ENCODE data around the gene LTV1. TPM values are rescaled to one million over a fixed set of nuclear protein-coding genes. Genes with fewer than 3 reads are reported as not detected.

The LTV1 gene
- total RNA-seq, 3 donors from 2014 or later, result 91.5 to 98.9 (median 96.2) TPM

GRCh38 chr6:143894655-143895054, 51.5 kb downstream of the LTV1 start:
- ATAC-seq, result no peak

GRCh38 chr6:143896126-143896860, 53.2 kb downstream of the LTV1 start:
- no peak for ATAC-seq
- no peaks in the 10 kb centered on the region for H3K4me1 Mint-ChIP-seq (ENCODE audit: low read depth)
- H3K4me3 Mint-ChIP-seq, result no peak overlapping the region
- no peaks in the 10 kb centered on the region for H3K9me3 Mint-ChIP-seq
- DNase-seq, result no peak
- no peaks in the 10 kb centered on the region for H3K27me3 Mint-ChIP-seq (ENCODE audit: low read depth)
- H3K36me3 Mint-ChIP-seq (ENCODE audit: insufficient read depth), result no peaks in the 10 kb centered on the region

More at GRCh38 chr6:143894655-143895054, 51.5 kb downstream of the LTV1 start:
- Mint-ChIP-seq H3K36me3 (ENCODE audit: insufficient read depth) (no peaks in the 10 kb centered on the region), H3K4me3 (no peak overlapping the region), H3K9me3 (no peaks in the 10 kb centered on the region), H3K4me1 (ENCODE audit: low read depth) (no peaks in the 10 kb centered on the region), H3K27me3 (ENCODE audit: low read depth) (no peaks in the 10 kb centered on the region)
- no peak for DNase-seq

DNA sequence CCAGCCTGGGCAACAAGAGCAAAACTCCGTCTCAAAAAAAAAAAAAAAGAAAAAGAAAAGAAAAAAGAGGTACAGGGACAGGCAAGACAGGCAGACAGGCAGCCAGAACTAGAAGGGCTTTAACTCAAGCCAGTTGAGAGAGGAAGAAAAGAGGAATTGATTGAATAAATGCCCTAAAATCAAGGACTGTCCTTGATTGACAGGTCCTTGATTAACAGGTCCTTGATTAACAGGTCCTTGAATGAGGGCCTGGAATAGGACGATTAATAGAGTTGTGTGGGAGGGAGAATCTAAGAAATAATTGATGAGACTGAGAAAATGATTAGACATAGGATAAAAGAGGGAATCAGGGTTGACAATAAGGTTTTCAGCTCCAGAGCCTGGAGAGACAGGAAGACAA, 57.2 kb downstream of the LTV1 start:
- no peaks in the 10 kb centered on the region for H3K9me3 Mint-ChIP-seq
- peaks cover 9% of the 10 kb centered on the region for H3K4me1 Mint-ChIP-seq (ENCODE audit: low read depth)

GRCh38 chr6:143901885-143902750, 59.0 kb downstream of the LTV1 start:
- peaks cover 9% of the 10 kb centered on the region for H3K4me1 Mint-ChIP-seq (ENCODE audit: low read depth)
- H3K4me3 Mint-ChIP-seq, result no peak overlapping the region
- no peaks in the 10 kb centered on the region for H3K27me3 Mint-ChIP-seq (ENCODE audit: low read depth)
- no peaks in the 10 kb centered on the region for H3K36me3 Mint-ChIP-seq (ENCODE audit: insufficient read depth)
- H3K9me3 Mint-ChIP-seq, result no peaks in the 10 kb centered on the region
- DNase-seq, result no peak
- ATAC-seq, result peak; percentile 78 to 80

More for the DNA sequence above, 57.2 kb downstream of the LTV1 start:
- no peak for DNase-seq
- H3K4me3 Mint-ChIP-seq, result no peak overlapping the region
- H3K36me3 Mint-ChIP-seq (ENCODE audit: insufficient read depth), result no peaks in the 10 kb centered on the region
- no peaks in the 10 kb centered on the region for H3K27me3 Mint-ChIP-seq (ENCODE audit: low read depth)
- no peak for ATAC-seq

GRCh38 chr6:143902827-143903226, 59.7 kb downstream of the LTV1 start:
- ATAC-seq (no peak), DNase-seq (no peak)
- H3K4me3 Mint-ChIP-seq, result no peak overlapping the region
- no peaks in the 10 kb centered on the region for H3K27me3 Mint-ChIP-seq (ENCODE audit: low read depth)
- no peaks in the 10 kb centered on the region for H3K36me3 Mint-ChIP-seq (ENCODE audit: insufficient read depth)
- peaks cover 9% of the 10 kb centered on the region for H3K4me1 Mint-ChIP-seq (ENCODE audit: low read depth)
- H3K9me3 Mint-ChIP-seq, result no peaks in the 10 kb centered on the region

GRCh38 chr6:143911028-143911427, 67.9 kb downstream of the LTV1 start:
- no peak overlapping the region for H3K4me3 Mint-ChIP-seq
- H3K27me3 Mint-ChIP-seq (ENCODE audit: low read depth), result no peaks in the 10 kb centered on the region
- peaks cover 14% of the 10 kb centered on the region for H3K36me3 Mint-ChIP-seq (ENCODE audit: insufficient read depth)
- ATAC-seq (no peak), DNase-seq (no peak)
- no peaks in the 10 kb centered on the region for H3K4me1 Mint-ChIP-seq (ENCODE audit: low read depth)
- peaks cover 27% of the 10 kb centered on the region for H3K9me3 Mint-ChIP-seq

- no peaks in the 10 kb centered on the region for H3K4me1 Mint-ChIP-seq (ENCODE audit: low read depth)
- H3K4me3 Mint-ChIP-seq, result no peak overlapping the region
- H3K9me3 Mint-ChIP-seq, result peaks cover 35% of the 10 kb centered on the region
- no peaks in the 10 kb centered on the region for H3K27me3 Mint-ChIP-seq (ENCODE audit: low read depth)
- no peak for ATAC-seq
- peaks cover 17% of the 10 kb centered on the region for H3K36me3 Mint-ChIP-seq (ENCODE audit: insufficient read depth)
- DNase-seq, result no peak
Observed at GRCh38 chr6:143912671-143913070, 69.5 kb downstream of the LTV1 start.

Other genes starting within 250 kb of the LTV1 start
- 10 to 100 TPM; 25.7 to 33.4 (median 26.2) TPM for gene PHACTR2, start 165.4 kb upstream of the LTV1 start, total RNA-seq
- gene ZC2HC1B, start 21.1 kb downstream of the LTV1 start, total RNA-seq, result not detected
- 1 to 10 TPM; 6.5 to 8.9 (median 7.8) TPM for gene PLAGL1, start 164.9 kb downstream of the LTV1 start, total RNA-seq